Esophagus (tissue), 2 donors: ENCODE measurements around the gene DNAH8. TPM values are rescaled to one million over a fixed set of nuclear protein-coding genes. Genes with fewer than 3 reads are reported as not detected.

ENCODE experiments used
- H3K27ac ChIP-seq, 2 donors: one replicate each; pipeline ENCODE4 v1.5.1; 2013; ENCODE audit warnings: low read depth in 2 of 2, mild to moderate bottlenecking in 2 of 2, inconsistent platforms in 1 of 2, low read length in 1 of 2, moderate library complexity in 1 of 2
- H3K27me3 ChIP-seq, 2 donors: one replicate each; pipeline ENCODE4 v1.6.1; 2013; ENCODE audit warnings: low read length in 2 of 2, control low read depth in 1 of 2, mild to moderate bottlenecking in 1 of 2; ENCODE audit not compliant: insufficient read depth in 2 of 2, control insufficient read depth in 1 of 2
- H3K36me3 ChIP-seq, 2 donors: one replicate each; pipeline ENCODE4 v1.6.1; 2013; ENCODE audit warnings: low read length in 1 of 2; ENCODE audit not compliant: control insufficient read depth in 2 of 2, insufficient read depth in 2 of 2
- H3K4me1 ChIP-seq, 2 donors: one replicate each; pipeline ENCODE4 v1.6.1; 2013; ENCODE audit warnings: low read length in 1 of 2; ENCODE audit not compliant: control insufficient read depth in 2 of 2, insufficient read depth in 2 of 2
- H3K4me3 ChIP-seq, 2 donors: one replicate each; pipeline ENCODE4 v1.5.1; 2013; ENCODE audit warnings: low read length in 2 of 2, mild to moderate bottlenecking in 2 of 2, low read depth in 1 of 2, moderate library complexity in 1 of 2
- H3K9me3 ChIP-seq, 2 donors: one replicate each; pipeline ENCODE4 v1.6.1; 2013; ENCODE audit warnings: mild to moderate bottlenecking in 2 of 2, low read depth in 1 of 2, low read length in 1 of 2, moderate library complexity in 1 of 2; ENCODE audit not compliant: control insufficient read depth in 2 of 2, insufficient read depth in 1 of 2
- WGBS, 2 donors: extraction: QIAGEN DNeasy Blood & Tissue Kit; methylation state at CpG; one replicate each; pipeline ENCODE4 v1.1.7; 2013; 5-methylcytosine and 5-hydroxymethylcytosine counted together
- polyA plus RNA-seq, 2 donors: library from polyadenylated mRNA; stranded (reverse); fragments of 200-250 nt; gene quantifications; one replicate each; pipeline ENCODE4 v1.2.3, GENCODE V29; 2013
- donor health status: healthy with polysubstance abuse.
- donor health status: Bipolar disorder and iron deficiency.

Gene DNAH8
- polyA plus RNA-seq, 2 donors: under 0.01 TPM

DNA sequence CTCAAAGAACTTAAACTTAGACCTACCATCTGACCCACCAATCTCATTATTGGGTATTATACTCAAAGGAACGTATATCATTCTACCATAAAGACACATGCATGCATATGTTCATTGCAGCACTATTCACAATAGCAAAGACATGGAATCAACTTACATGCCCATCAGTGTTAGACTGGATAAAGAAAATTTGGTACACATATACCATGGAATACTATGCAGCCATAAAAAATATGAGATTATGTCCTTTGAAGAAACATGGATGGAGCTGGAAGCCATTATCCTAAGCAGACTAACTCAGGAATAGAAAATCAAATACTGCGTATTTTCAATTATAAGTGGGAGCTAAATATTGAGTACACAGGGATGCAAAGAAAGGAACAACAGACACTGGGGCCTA is 167.0 kb downstream of the DNAH8 start:
- no peaks in the 10 kb centered on the region for H3K36me3 ChIP-seq
- H3K4me3 ChIP-seq: no peak overlapping the region
- no peak overlapping the region for H3K27ac ChIP-seq
- no peaks in the 10 kb centered on the region for H3K9me3 ChIP-seq
- WGBS, 2 donors: 98 to 99% methylated on average over 2 of the region's 2 CpGs
- H3K27me3 ChIP-seq: no peaks in the 10 kb centered on the region
- H3K4me1 ChIP-seq: no peaks in the 10 kb centered on the region

DNA sequence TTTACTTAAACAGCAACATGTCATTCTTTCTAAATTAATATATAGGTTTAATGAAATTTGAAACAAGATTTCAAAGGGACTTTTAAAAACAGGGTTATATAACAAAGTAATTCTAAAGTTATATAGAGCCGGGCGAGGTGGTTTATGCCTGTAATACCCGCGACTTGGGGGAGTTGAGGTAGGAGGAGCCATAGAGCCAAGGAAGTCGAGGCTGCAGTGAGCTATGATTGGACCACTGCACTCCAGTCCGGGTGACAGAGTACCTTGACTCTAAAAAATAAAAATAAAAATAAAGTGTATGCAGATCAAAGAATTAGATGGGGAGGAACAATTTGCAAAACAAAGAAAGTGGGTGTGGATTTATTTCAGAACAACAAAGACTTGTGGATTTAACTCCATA is 182.4 kb downstream of the DNAH8 start:
- H3K27me3 ChIP-seq: no peaks in the 10 kb centered on the region
- 84 to 86% methylated on average over 6 of the region's 6 CpGs for WGBS, 2 donors
- H3K27ac ChIP-seq: no peak overlapping the region
- no peaks in the 10 kb centered on the region for H3K36me3 ChIP-seq
- no peaks in the 10 kb centered on the region for H3K4me1 ChIP-seq
- no peak overlapping the region for H3K4me3 ChIP-seq
- H3K9me3 ChIP-seq: no peaks in the 10 kb centered on the region

GRCh38 chr6:38901802-38902522 is 186.9 kb downstream of the DNAH8 start:
- no peak overlapping the region for H3K4me3 ChIP-seq
- no peak overlapping the region for H3K27ac ChIP-seq
- H3K4me1 ChIP-seq: no peaks in the 10 kb centered on the region
- H3K9me3 ChIP-seq: no peaks in the 10 kb centered on the region
- WGBS, 2 donors: 89 to 93% methylated on average over 3 of the region's 3 CpGs
- H3K36me3 ChIP-seq: no peaks in the 10 kb centered on the region
- no peaks in the 10 kb centered on the region for H3K27me3 ChIP-seq

GRCh38 chr6:38906582-38906981 is 191.5 kb downstream of the DNAH8 start:
- H3K27me3 ChIP-seq: no peaks in the 10 kb centered on the region
- WGBS, 2 donors: 85 to 90% methylated on average over 4 of the region's 4 CpGs
- no peaks in the 10 kb centered on the region for H3K4me1 ChIP-seq
- no peak overlapping the region for H3K4me3 ChIP-seq
- no peaks in the 10 kb centered on the region for H3K36me3 ChIP-seq
- no peaks in the 10 kb centered on the region for H3K9me3 ChIP-seq
- H3K27ac ChIP-seq: no peak overlapping the region

GRCh38 chr6:38907264-38907663 is 192.2 kb downstream of the DNAH8 start:
- Histone ChIP-seq H3K36me3 (no peaks in the 10 kb centered on the region), H3K9me3 (no peaks in the 10 kb centered on the region), H3K4me1 (no peaks in the 10 kb centered on the region), H3K27me3 (no peaks in the 10 kb centered on the region), H3K4me3 (no peak overlapping the region), H3K27ac (no peak overlapping the region)

- H3K27ac ChIP-seq: no peak overlapping the region
- H3K9me3 ChIP-seq: no peaks in the 10 kb centered on the region
- H3K4me1 ChIP-seq: no peaks in the 10 kb centered on the region
- 56 to 65% methylated on average over 6 of the region's 6 CpGs for WGBS, 2 donors
- H3K36me3 ChIP-seq: no peaks in the 10 kb centered on the region
- H3K27me3 ChIP-seq: no peaks in the 10 kb centered on the region
- H3K4me3 ChIP-seq: no peak overlapping the region
These were observed 194.1 kb downstream of the DNAH8 start for GRCh38 chr6:38909015-38909730.

DNA sequence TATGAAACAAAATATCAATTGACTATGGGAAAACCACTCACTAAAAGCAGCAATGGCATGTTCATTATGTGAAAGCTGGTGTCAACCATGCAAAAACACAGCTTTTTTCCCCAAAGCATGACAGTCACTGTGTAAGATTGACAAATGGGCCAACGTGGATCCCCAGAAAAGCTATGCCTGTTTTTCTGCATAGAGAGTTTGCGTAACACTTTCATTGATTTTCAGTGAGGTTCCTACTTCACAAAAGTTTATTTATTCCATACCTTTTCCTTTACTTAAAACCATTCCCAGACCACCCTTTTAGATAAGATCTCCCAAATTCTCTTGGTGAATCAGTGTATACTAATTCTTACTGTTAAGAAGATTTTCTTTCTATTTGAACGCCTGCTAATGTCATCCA is 195.1 kb downstream of the DNAH8 start:
- Histone ChIP-seq H3K27me3 (no peaks in the 10 kb centered on the region), H3K9me3 (no peaks in the 10 kb centered on the region), H3K36me3 (no peaks in the 10 kb centered on the region), H3K4me1 (no peaks in the 10 kb centered on the region), H3K4me3 (no peak overlapping the region), H3K27ac (no peak overlapping the region)
- 75 to 80% methylated on average over 3 of the region's 3 CpGs for WGBS, 2 donors

- Histone ChIP-seq H3K4me1 (no peaks in the 10 kb centered on the region), H3K27ac (no peak overlapping the region), H3K36me3 (no peaks in the 10 kb centered on the region), H3K27me3 (no peaks in the 10 kb centered on the region), H3K4me3 (no peak overlapping the region), H3K9me3 (no peaks in the 10 kb centered on the region)
- 91 to 92% methylated on average over 2 of the region's 2 CpGs for WGBS, 2 donors
These were observed 197.3 kb downstream of the DNAH8 start for GRCh38 chr6:38912378-38912777.

DNA sequence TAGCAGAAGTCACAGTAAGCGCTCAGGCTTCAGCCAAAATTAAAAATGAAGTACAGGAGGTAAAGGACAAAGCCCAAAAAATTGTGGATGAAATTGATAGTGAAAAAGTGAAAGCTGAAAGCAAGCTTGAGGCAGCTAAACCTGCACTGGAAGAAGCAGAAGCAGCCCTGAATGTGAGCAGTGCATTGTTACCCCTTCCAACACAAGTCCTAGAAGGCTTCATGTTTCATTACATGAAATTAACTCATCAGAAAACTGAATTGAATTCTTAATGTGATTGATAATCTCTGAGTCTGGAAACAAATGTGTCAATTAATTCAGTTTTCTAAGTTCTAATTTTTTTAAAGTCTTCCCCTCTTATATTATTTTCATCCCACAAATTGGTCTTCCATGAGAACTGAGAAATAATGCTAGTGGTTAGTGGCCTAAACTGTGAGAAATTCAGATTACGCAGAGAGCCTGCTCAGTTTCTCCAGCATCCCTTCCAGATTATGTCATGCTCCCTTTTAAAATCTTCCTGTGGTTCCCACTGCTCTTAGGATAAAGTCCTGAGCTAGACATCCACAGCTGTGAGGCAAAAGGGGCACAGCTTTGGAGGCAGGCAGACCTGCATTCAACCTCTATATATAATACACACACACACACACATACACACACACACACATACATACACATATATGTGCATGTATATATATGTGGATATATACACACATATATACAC is 200.3 kb downstream of the DNAH8 start:
- H3K27me3 ChIP-seq: no peaks in the 10 kb centered on the region
- 93 to 94% methylated on average over 2 of the region's 2 CpGs for WGBS, 2 donors
- no peaks in the 10 kb centered on the region for H3K4me1 ChIP-seq

More for the DNA sequence above, 200.3 kb downstream of the DNAH8 start:
- Histone ChIP-seq H3K4me3 (no peak overlapping the region), H3K9me3 (no peaks in the 10 kb centered on the region), H3K36me3 (no peaks in the 10 kb centered on the region), H3K27ac (no peak overlapping the region)
